ENCODE results near the gene SLC15A2.

DNA sequence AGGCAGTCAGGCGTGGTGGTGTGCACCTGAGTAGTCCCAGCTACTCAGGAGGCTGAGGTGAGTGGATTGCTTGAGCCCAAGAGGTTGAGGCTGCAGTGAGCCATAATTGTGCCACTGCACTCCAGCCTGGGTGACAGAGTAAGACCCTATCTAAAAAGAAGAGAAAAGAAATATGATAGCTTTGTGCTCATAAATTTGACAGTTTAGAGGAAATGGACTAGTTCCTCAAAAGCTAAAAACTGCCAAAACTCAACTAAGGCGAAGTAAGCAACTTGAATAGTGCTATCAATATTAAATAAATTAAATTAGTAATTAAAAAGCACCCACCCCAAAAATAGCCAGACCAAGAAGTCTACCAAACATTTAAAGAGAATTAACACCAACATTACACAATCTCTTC lies 24.5 kb upstream of the SLC15A2 start:
- TF ChIP-seq EP300 (IDR thresholded peaks at IDR 0.05; ENCODE audit: borderline replicate concordance): no peak
- TF ChIP-seq FOXM1 (IDR thresholded peaks at IDR 0.05; ENCODE audit: borderline replicate concordance, low read depth): no peak
- TF ChIP-seq, protein P1, sequence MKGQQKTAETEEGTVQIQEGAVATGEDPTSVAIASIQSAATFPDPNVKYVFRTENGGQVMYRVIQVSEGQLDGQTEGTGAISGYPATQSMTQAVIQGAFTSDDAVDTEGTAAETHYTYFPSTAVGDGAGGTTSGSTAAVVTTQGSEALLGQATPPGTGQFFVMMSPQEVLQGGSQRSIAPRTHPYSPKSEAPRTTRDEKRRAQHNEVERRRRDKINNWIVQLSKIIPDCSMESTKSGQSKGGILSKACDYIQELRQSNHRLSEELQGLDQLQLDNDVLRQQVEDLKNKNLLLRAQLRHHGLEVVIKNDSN (IDR thresholded peaks at IDR 0.05): no peak
- no peak for TF ChIP-seq CEBPB (IDR thresholded peaks at IDR 0.05)
- TF ChIP-seq ZBTB7A (IDR thresholded peaks at IDR 0.05; ENCODE audit: low read depth): no peak
- TF ChIP-seq, protein P2, sequence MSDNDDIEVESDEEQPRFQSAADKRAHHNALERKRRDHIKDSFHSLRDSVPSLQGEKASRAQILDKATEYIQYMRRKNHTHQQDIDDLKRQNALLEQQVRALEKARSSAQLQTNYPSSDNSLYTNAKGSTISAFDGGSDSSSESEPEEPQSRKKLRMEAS (IDR thresholded peaks at IDR 0.05): no peak
- TF ChIP-seq RAD21 (IDR thresholded peaks at IDR 0.05; ENCODE audit: low read depth): no peak
- TF ChIP-seq TAF1 (IDR thresholded peaks at IDR 0.05; ENCODE audit: low read depth): no peak
- TF ChIP-seq YY1 (IDR thresholded peaks at IDR 0.05; ENCODE audit: low read depth): no peak
- TF ChIP-seq, protein P3, sequence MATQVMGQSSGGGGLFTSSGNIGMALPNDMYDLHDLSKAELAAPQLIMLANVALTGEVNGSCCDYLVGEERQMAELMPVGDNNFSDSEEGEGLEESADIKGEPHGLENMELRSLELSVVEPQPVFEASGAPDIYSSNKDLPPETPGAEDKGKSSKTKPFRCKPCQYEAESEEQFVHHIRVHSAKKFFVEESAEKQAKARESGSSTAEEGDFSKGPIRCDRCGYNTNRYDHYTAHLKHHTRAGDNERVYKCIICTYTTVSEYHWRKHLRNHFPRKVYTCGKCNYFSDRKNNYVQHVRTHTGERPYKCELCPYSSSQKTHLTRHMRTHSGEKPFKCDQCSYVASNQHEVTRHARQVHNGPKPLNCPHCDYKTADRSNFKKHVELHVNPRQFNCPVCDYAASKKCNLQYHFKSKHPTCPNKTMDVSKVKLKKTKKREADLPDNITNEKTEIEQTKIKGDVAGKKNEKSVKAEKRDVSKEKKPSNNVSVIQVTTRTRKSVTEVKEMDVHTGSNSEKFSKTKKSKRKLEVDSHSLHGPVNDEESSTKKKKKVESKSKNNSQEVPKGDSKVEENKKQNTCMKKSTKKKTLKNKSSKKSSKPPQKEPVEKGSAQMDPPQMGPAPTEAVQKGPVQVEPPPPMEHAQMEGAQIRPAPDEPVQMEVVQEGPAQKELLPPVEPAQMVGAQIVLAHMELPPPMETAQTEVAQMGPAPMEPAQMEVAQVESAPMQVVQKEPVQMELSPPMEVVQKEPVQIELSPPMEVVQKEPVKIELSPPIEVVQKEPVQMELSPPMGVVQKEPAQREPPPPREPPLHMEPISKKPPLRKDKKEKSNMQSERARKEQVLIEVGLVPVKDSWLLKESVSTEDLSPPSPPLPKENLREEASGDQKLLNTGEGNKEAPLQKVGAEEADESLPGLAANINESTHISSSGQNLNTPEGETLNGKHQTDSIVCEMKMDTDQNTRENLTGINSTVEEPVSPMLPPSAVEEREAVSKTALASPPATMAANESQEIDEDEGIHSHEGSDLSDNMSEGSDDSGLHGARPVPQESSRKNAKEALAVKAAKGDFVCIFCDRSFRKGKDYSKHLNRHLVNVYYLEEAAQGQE (IDR thresholded peaks at IDR 0.05; ENCODE audit: low read depth): no peak
- no peak for TF ChIP-seq EGR1 (IDR thresholded peaks at IDR 0.05)
